Epidermal melanocyte (primary cell): Measurements from ENCODE around the gene GCA.
A peak's percentile ranks its signal among the peaks of the same experiment; 100 is the strongest.

Experiments used
- DNase-seq: peaks from one replicate; pipeline ENCODE4 v3.0.0; 2011; ENCODE audit warnings: low spot score; ENCODE audit not compliant: insufficient read length

Gene GCA, protein sequence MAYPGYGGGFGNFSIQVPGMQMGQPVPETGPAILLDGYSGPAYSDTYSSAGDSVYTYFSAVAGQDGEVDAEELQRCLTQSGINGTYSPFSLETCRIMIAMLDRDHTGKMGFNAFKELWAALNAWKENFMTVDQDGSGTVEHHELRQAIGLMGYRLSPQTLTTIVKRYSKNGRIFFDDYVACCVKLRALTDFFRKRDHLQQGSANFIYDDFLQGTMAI

DNA sequence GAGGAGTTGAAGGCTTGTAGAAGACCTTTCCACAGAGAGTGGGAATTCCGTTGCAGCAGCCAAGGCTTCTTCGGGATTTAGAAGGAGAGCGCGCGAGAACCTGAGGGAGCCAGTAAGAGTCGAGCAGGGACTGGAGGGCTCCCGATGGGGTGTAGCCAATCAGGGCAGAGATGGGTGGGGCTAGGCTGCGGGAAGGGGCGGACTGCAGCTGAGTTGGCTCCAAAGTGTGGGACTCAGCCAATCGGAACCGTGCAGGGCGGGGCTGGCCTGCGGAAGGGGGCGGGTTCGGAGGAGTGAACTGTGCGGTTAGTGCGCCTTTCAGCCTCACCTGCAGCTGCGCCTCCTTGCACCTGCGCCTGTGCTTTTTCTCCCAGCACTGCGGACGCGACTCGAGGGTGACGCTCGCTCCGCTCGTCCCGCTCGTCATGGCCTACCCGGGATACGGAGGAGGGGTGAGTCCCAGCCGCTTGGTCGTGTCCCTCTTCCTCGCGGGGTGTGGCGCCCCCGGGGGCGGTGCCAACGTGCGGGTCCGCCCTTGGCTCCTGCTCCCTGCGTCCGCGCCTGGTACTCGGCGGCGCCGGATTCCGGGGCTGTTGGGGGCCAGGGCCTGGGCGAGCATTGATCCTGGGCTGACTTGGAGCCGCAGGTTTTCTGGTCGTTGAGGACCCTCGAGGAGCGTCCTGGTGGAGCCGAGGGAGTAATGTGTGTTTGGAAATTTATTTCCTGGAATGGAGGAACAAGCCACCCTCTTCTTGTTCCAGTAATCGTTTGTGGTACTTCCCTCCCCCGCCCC lies at the start of gene GCA:
GCA (plus strand) TSS at position 309 of the 793 bp plus-strand sequence; CDS start at position 426, 117 bp downstream.
- DNase-seq: peak; percentile 87

DNA sequence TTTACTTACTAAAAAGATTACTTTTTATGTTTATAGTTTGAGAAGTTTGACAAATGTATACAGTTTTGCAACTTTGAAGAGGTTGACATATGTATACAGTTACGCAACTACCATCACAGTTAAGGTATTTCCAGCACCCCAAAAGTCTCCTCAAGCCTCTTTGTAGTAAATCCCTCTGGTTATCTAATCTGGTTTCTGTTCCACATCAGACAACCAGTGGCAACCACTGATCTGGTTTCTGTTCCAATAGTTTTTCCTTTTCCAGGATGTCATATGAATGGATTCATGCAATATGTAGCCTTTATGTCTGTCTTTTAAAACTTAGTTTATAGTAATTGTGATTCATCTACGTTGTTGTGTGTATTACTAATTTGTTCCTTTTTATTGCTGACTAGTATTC lies 48.9 kb upstream of the GCA start:
- no peak for DNase-seq

DNA sequence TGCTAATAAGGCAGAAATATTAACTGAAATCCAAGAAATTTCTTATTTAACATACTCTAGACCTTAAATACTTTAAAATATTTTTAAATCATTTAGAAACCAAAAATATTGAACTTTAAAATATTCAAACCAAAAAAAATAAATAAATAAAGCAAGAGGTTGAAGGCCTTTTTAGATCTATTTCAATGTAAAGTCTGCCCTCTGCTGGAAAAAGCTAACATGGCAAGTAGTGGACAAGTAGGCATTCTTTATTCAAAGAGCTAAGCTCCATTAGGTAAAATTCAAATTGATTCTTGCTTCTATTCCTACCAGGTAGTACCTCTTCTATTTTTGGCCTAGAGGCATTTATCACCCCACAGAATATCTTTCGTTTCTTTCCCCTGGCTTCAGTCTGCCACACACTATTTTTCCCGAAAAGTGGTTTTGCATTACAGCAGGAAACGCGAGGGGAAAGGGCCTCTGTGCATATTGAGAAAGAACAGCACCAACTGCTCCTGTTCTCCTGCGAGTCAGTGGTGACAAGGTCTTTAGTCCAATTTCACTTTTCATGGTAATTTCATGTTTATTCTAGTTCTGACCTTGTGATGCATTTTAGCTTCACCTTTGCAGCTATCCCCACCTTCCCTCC lies 45.9 kb upstream of the GCA start:
- DNase-seq: no peak

DNA sequence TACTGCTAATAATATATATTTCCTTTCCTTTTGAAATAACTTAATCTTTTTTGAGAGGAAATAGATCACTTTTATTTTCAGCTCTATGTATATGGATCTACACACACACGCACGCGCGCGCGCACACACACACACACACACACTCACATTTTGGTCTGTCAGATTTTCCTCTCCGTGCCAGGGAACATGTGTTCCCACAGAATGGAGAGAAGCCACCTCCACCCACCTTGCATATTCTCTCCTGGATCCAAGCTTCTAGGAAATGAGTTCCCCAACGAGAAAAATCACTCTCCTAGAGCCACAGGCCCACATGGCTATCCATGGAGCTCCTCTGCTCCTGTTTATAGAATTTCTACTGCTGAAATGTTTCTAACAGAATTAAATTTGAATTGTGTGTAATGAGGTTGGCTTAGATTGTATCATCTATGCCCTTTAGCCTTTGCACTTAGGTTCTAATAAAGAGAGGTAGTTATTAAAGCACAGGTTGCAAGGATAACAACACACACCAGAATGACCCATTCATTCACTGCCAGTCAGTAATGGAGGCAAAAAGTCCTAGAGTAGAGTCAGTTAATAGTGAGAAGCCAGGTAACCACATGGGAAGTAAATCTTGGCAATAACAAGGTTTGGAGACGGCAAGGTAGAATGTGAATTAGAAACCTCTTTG lies 45.1 kb upstream of the GCA start:
- no peak for DNase-seq

DNA sequence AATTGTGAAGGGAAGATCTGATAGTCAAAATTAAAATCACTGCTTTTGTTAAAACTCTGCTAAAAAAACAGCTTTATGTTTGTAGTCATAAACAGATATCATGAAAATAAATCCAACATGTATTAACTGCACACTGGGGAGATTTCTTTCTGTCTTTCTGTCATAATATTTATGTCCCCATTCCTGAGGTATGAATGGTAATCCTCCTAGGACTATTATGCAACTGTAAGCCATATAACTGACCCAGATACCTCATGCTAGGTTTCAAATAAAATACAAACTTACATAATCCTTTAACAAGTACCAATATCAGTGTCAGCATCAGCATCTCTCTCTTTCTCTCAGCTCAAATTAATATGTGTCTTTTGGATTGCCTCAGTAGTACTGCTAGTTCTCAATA lies 43.7 kb upstream of the GCA start:
- no peak for DNase-seq

DNA sequence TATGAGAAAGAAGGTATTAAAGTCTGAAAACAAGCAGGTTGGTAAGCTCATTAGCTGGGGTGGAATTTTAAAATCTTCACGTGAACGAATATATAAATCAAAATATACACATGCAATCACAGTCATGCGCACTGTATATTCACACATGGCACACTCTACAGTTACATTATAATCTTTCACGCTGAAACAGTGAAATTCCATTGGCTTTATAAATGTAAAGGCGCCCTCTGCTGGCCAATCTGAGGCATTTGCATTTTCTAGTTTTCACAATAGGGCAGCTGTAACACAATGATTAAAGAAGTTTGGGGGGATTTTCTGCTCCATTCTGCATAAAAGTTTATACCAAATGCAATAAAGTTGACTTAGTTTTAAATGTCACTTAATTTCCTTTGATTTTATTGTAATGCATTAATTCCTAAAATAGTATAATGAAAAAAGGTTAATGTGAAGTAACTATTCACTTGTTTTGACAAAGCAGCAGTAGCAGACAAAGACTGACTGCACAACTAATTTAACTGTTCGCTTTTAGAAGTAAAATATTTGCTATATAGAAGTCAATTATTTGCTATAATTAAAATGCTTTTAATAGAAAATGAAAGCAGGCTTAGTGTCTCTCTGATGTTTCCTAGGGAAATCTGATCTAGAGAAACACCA lies 42.7 kb upstream of the GCA start:
- DNase-seq: no peak

DNA sequence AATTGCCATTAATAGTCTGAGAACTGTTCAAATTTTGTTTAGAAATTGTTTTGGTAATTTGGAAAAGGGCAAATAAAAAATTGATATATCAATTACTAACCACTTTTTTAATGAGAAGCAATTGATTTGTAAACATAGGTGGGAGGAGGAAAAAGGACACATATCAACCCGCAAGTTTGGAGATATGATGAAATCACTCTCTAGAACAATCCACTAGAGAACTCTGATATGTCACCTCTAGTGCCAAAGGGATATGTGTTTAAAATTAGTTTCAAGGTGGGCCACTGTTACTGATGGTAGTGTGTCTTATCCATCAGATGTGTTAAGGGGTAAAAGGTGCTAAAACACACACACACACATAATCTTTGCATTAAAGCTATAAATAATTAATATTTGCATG lies 42.1 kb upstream of the GCA start:
- no peak for DNase-seq

DNA sequence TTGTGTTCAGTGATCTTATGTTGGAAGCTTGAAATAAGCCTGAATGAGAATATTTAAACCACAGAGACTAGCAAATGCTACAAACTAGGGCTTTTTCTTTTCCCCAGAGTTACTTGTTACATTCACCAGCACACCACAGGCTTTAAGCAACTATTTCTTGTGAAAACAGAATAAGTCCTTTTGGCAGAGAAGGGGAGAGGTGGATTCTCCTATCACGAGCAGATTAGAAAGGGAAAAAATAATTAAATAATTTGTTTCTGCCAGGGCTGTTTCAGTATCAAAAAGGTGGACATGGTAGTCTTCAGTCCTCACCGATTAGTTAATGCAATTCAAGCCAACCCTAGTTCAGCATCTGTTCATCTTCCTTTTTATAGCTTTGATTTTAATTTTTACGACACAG lies 38.0 kb upstream of the GCA start:
- DNase-seq: no peak

DNA sequence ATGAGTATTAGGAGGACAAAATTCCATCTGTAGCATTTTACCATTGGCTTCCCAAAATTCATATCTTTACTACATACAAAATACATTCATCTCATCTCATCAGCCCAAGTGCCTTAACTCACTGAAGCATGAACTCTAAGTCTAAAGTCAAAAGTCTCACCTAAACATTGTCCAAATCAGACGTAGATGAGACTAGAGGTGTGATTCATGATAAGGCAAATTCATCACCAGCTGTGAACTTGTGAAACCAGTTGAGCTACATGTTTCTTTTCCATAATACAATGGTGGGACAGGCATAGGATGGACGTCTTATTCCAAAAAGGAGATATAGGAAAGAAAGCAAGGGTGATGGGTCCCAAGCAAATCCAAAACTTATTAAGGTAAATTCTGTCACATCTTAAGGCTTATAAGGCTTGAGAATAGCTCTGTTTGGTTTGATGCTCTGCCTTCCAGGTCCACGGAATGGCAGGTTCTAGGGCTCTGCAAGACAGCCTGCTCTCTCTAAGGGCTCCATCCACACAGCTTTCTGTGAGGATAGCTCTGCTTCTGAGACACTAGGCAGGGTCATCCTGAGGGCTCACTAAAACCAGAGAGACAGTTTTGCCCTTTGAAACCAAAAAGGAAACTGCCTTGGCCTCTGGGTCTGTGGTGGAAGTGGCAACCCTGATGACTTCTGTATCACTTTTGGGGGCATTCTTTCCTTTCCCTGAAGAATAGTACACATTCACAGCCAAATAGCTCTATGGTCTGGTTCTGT lies 35.0 kb upstream of the GCA start:
- DNase-seq: no peak

DNA sequence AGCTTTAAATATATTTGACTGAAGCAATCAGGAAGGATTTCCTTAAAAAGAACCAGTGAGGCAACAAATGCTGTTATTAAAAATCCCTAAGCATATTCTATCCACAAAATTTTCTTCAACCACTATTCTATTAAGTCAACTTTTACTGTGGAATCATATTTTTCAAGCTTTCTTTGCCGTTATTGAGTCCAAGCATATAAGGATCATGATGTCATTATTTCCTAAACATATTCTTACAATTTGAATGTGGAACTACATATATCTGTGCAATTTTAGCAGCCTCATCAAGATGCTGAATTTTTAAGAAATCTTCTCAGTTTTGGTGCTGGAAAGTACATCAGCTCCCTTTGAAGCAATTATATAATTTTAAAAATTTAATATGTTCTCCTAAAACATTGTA lies 31.1 kb upstream of the GCA start:
- DNase-seq: no peak

DNA sequence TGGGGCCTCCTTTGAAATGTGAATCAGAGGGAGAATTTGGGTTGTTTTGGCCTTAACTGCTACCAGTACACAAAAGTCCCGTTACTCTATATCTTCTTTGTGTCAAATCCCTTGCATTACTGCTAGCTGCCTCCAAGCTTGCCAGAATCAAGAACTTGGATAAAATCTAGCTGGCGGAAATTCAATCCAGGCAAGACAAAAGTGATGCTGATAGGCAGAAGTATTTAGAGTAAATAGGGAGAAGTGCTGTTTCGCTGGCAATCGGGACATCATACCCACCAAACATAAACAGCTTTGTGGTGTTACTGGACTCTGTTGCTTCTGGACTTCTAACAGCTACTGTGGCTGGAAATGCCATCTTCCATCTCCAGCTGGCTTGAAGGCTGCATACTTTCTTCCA lies 28.0 kb upstream of the GCA start:
- no peak for DNase-seq

DNA sequence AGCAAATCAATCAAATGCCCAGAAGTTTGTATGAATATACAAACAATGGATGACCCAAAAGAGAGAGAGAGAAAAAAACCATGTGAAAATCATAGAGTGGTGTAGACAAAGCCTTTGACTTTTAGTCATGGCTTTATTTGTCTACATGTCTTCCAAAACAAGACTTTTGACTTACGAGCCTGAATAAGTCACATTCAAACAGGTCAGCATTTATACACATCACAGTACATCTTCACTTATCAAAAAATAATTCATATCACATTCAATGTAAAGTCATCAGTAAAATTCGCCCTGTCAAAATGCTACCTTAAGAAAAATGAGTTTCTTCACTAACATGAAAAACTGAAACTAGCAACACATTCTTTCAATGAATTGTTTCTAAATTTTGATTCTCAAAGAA lies 27.3 kb upstream of the GCA start:
- DNase-seq: no peak

DNA sequence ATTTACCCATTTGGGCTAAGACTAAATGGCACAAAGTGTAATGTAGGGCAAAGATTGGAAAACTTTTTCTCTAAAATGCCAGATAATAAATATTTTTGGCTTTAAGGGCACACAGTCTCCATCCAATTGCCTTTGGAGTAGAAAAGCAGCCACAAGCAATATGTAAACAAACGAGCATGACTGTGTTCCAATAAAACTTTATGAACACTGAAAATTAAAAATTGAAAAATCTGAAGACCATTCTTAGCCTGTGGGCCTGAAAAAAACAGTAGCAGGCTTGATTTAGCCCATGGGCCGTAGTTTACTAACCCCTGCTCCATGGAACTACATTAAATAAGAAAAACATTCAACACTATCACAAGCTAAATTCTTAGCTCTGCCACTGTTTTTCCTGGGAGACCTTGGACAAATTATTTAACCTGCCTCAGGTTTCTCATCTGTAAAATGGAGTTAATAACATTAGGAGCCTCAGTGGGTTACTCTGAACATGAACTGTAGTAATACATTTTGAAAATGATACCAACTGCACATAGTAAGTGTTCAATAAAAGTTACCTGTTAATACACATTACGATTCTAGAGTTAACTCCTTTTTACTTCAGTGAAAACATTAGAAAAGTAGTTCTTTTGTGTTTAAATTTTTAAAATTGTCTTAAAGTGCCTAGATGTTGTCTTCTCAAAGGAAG lies 26.7 kb upstream of the GCA start:
- DNase-seq: no peak

DNA sequence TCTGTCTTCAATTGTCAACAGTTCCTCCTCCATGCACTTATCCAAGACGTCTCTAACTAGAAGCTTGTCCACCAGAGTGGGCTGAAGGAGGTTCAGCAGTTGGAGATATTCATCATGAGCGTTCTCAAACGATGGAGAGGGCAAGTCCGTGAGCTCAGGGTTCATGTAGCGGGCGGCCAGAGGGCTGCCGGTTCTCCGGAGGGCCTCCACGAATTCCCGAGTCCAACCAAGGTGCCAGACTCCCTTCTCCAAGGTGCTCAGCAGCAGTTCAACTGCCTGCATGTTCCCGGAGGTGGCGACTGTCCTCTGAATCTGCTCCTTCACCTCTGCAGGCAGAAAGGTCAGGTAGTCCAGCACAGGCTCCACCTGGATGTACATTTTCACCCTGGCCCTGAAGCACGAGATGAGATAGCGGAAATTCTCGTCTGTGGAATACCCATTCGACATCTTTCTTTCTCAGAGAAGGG lies 26.0 kb upstream of the GCA start:
- no peak for DNase-seq

DNA sequence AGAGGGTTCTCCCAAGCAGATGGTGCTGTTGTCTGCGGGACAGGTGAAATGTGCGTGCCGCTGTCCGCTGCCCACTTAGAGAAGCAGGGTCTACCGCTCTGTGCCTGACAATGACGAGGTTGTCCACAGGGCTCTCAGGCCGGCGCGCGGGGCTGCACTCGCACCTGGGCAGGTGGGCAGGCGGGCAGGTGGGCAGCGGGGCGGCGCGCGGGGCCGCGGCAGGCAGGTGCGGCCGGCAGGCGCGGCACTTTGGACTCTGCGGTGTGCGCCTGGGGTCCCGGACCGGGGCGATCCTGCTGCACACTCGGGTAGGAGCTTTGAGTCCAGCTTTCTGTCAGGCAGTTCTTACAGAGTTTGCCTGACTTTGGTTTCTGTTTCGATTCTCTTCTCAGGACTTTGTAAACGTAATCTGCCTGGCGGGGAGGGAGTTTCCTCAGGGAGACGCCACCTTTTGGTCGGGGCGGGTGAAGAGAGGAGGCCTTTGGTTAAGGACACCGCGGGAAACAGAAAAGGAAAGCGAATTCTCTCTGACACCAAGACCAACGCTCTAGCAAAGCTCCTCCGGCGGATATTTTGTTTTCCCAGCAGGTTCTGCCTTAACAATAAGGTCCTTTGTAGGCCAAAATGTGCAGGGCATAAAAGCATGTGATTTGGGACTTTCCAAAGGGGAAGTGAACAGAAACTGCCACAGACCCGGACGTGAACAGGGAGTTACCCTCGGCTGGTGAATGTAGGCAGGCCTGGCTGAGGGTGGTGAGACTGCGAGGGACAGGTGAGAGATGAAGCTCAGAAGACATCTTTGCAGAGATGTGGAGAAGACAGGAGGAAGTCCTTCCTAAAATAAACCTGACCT lies 25.4 kb upstream of the GCA start, which contains the start of gene IFIH1:
IFIH1 (minus strand) TSS at position 357 of the 853 bp plus-strand sequence. CDS start 377 bp downstream, outside the sequence.
- DNase-seq: peak; percentile 87

DNA sequence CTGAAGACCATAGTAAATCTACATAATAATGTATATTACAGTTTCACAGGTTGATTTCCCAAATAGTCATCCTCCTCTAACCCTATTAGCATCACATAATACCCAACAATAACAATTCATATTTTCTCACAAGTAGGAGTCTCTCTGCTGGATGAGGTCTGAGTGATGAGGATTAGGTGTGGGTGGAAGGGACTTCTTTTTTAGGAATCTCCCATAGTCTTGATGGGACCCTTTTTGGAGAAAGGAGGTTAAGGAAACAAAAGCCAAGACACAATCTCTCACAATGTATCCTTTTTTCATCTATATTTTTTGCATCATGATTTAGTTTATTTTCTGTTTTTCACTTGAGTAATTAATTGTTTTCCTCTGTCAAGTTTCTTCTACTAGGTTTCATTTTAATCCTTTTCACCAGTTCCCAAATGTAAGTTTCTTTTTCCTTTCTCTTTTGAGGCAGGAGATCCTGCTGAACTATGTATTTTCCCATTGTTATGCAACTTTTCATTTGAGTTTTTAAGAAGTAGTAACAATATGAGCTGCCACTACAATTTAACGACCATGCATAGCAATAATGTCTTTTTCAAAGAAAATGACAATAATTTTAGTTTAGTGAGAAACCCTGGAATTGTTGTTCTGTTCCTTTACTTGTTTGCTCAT lies 22.9 kb upstream of the GCA start:
- DNase-seq: no peak

DNA sequence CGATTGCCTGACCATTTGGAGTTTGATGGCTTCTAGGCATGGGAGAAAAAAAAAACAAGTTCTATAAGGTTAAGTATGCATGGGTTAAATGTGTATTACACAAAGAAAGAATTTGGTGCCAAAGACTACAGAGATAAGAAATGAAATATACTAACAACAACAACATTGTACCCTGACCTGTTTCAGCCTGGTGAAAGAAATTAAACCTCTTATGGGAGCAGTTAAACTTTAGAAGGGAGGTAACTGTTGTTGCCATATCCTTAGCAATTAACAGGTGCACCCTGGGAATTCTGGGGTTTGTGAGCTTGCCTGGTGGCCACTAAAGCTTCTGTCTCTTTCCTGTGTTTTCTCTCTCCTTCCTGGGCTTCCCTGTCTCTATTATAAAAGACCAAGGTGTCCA lies 19.0 kb upstream of the GCA start:
- DNase-seq: no peak

DNA sequence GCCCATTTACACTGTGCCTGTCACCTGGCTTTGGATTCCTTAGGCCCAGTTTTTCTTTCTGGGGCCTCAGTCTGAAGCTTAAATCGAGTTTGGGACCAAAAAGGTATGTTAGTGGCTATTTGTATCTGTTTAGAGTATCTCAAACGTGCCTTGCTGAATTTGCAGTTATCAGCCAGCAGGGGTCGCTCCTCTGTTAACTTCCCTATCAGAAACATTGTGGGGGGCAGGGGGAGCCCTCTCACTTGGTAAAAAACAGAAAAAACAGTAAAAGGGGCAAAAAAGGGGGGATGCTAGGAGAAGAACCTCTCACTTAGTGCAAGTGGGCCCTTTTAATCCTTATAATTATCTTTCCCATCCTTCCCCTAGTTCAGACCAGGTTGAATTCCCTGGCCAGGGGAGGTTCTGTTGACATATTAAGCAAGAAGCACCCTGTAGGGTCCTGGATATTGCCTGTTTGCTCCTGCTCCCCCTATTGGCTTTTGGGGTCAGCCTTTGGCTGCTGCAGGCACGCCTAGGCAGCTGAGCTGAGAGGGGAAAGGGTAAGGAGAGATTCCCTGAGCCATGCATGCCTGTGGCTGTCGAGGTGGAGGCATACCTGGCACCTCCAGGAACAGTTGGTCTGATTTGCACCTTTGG lies 16.7 kb upstream of the GCA start:
- no peak for DNase-seq
